ENCODE measurements around the gene MID1.

DNA sequence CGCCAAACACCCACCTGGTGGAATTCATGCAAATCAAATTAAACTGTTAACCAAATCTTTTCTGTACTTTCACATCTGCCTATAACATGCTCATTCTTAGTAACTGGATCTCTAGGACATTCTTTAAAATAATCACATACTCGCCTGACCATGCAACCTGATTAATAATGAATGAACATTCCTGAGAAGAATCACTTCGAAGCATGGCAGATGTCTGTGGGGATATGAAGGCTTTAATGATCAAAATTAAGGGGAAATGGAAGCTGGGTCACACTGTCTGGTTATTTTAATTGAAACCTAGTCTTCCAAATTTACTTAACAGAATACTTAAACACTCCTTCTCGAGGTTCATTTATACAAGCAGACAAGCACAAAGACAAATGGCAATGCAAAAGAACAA, 44.2 kb downstream of the MID1 start:
- TF ChIP-seq, protein P1, sequence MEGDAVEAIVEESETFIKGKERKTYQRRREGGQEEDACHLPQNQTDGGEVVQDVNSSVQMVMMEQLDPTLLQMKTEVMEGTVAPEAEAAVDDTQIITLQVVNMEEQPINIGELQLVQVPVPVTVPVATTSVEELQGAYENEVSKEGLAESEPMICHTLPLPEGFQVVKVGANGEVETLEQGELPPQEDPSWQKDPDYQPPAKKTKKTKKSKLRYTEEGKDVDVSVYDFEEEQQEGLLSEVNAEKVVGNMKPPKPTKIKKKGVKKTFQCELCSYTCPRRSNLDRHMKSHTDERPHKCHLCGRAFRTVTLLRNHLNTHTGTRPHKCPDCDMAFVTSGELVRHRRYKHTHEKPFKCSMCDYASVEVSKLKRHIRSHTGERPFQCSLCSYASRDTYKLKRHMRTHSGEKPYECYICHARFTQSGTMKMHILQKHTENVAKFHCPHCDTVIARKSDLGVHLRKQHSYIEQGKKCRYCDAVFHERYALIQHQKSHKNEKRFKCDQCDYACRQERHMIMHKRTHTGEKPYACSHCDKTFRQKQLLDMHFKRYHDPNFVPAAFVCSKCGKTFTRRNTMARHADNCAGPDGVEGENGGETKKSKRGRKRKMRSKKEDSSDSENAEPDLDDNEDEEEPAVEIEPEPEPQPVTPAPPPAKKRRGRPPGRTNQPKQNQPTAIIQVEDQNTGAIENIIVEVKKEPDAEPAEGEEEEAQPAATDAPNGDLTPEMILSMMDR (IDR thresholded peaks at IDR 0.05): no peak
- no peak for TF ChIP-seq POLR2AphosphoS5 (IDR thresholded peaks at IDR 0.05; ENCODE audit: low read depth, low read length)
